Measurements from ENCODE around the gene NR1H3. TPM values are rescaled to one million over a fixed set of nuclear protein-coding genes. Genes with fewer than 3 reads are reported as not detected.

Gene NR1H3
- total RNA-seq, 1 donor from 2014 or later: 49.2 TPM

DNA sequence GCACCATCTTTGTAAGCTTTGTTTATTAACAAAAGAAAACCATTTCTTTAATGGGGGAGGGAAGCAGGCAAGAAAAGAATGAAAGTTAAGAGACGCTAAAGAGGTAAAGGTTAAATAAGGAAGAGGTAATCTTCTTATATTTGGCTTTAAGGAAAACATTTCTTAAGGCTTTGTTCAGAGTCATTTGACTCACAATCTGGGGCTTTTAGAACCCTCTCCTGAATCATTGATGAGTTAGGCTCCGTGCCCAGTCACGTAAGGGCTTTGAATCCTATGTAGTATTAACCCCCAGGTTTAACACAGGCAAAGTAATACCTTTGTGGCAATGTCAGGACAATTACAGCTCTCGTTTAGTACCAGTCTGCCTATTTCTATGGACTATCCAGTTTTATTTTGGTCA lies 38.2 kb downstream of the NR1H3 start:
- ATAC-seq (no peak), DNase-seq (no peak)
- intact Hi-C loops (cut with DNase I): no loop called here
- Histone ChIP-seq H3K27ac (no peak overlapping the region), H3K36me3 (peaks cover 99% of the 10 kb centered on the region), H3K27me3 (ENCODE audit: low read depth) (no peaks in the 10 kb centered on the region), H3K4me1 (no peaks in the 10 kb centered on the region), H3K4me3 (no peak overlapping the region), H3K9me3 (no peaks in the 10 kb centered on the region)
- TF ChIP-seq, protein P1, sequence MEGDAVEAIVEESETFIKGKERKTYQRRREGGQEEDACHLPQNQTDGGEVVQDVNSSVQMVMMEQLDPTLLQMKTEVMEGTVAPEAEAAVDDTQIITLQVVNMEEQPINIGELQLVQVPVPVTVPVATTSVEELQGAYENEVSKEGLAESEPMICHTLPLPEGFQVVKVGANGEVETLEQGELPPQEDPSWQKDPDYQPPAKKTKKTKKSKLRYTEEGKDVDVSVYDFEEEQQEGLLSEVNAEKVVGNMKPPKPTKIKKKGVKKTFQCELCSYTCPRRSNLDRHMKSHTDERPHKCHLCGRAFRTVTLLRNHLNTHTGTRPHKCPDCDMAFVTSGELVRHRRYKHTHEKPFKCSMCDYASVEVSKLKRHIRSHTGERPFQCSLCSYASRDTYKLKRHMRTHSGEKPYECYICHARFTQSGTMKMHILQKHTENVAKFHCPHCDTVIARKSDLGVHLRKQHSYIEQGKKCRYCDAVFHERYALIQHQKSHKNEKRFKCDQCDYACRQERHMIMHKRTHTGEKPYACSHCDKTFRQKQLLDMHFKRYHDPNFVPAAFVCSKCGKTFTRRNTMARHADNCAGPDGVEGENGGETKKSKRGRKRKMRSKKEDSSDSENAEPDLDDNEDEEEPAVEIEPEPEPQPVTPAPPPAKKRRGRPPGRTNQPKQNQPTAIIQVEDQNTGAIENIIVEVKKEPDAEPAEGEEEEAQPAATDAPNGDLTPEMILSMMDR (IDR thresholded peaks at IDR 0.05): no peak

- H3K9me3 ChIP-seq: peaks cover 8% of the 10 kb centered on the region
- intact Hi-C loops (cut with DNase I): no loop called here
These were observed 41.3 kb downstream of the NR1H3 start for GRCh38 chr11:47299078-47299477.

GRCh38 chr11:47302853-47303252 lies 45.1 kb downstream of the NR1H3 start:
- no peak for ATAC-seq
- Histone ChIP-seq H3K9me3 (peaks cover 8% of the 10 kb centered on the region), H3K27me3 (ENCODE audit: low read depth) (no peaks in the 10 kb centered on the region), H3K27ac (no peak overlapping the region), H3K4me1 (no peaks in the 10 kb centered on the region), H3K4me3 (no peak overlapping the region), H3K36me3 (peaks cover 99% of the 10 kb centered on the region)
- TF ChIP-seq, protein P1 (IDR thresholded peaks at IDR 0.05): no peak
- DNase-seq: no peak
- intact Hi-C loops (cut with DNase I): no loop called here

More at GRCh38 chr11:47299078-47299477, 41.3 kb downstream of the NR1H3 start:
- TF ChIP-seq, protein P1 (IDR thresholded peaks at IDR 0.05): no peak
- no peak for DNase-seq
- Histone ChIP-seq H3K36me3 (peaks cover 99% of the 10 kb centered on the region), H3K27ac (no peak overlapping the region), H3K4me1 (no peaks in the 10 kb centered on the region), H3K27me3 (ENCODE audit: low read depth) (no peaks in the 10 kb centered on the region), H3K4me3 (no peak overlapping the region)
- ATAC-seq: no peak

- no peaks in the 10 kb centered on the region for H3K4me1 ChIP-seq
- DNase-seq (no peak), ATAC-seq (peak in 1 of 2 donors; percentile 30)
- TF ChIP-seq, protein P1 (IDR thresholded peaks at IDR 0.05): no peak
- H3K27ac ChIP-seq: no peak overlapping the region
- intact Hi-C loops (cut with DNase I): no loop called here
- peaks cover 100% of the 10 kb centered on the region for H3K36me3 ChIP-seq
- H3K27me3 ChIP-seq (ENCODE audit: low read depth): no peaks in the 10 kb centered on the region
- H3K4me3 ChIP-seq: no peak overlapping the region
- peaks cover 8% of the 10 kb centered on the region for H3K9me3 ChIP-seq
These were observed 48.1 kb downstream of the NR1H3 start for GRCh38 chr11:47305734-47306483.

GRCh38 chr11:47306484-47306844 lies 48.7 kb downstream of the NR1H3 start:
- no peak overlapping the region for H3K4me3 ChIP-seq
- ATAC-seq: no peak
- peaks cover 100% of the 10 kb centered on the region for H3K36me3 ChIP-seq
- H3K27ac ChIP-seq: no peak overlapping the region
- no peaks in the 10 kb centered on the region for H3K27me3 ChIP-seq (ENCODE audit: low read depth)
- no peak for DNase-seq
- TF ChIP-seq, protein P1 (IDR thresholded peaks at IDR 0.05): no peak
- peaks cover 8% of the 10 kb centered on the region for H3K9me3 ChIP-seq
- H3K4me1 ChIP-seq: no peaks in the 10 kb centered on the region
- intact Hi-C loops (cut with DNase I): no loop called here

All from lower lobe of right lung (tissue), 2 donors.